NB4 (cell line): Measurements from ENCODE around the gene CFAP210.

Source experiments
- TF ChIP-seq, protein P1 (sequence below): IDR thresholded peaks from one replicate; pipeline ENCODE4 v1.5.1; 2012; ENCODE audit warnings: low read depth, low read length
- TF ChIP-seq, protein P2 (sequence below): IDR thresholded peaks from 2 replicates; pipeline ENCODE4 v1.6.1; 2011; ENCODE audit warnings: low read depth, low read length

DNA sequence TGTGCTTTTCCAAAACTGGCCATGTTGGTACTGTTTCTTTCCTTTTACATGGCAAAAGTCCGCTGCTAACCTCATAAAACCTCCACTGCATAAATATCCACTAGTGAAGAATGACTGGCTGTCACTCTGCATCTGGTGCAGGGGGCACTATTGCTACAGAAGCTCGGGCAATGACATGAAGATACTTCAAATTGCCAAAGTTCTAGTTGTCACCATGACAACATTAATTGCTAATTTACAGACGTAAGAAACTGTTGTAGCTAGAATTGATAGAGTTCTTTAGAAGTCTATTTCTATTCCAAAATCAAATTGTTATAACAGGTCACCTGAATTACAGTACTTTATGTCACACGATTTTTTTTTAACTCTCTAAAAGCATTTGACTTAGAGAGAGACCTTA, 845 bp downstream of the CFAP210 start:
- TF ChIP-seq, protein P1, sequence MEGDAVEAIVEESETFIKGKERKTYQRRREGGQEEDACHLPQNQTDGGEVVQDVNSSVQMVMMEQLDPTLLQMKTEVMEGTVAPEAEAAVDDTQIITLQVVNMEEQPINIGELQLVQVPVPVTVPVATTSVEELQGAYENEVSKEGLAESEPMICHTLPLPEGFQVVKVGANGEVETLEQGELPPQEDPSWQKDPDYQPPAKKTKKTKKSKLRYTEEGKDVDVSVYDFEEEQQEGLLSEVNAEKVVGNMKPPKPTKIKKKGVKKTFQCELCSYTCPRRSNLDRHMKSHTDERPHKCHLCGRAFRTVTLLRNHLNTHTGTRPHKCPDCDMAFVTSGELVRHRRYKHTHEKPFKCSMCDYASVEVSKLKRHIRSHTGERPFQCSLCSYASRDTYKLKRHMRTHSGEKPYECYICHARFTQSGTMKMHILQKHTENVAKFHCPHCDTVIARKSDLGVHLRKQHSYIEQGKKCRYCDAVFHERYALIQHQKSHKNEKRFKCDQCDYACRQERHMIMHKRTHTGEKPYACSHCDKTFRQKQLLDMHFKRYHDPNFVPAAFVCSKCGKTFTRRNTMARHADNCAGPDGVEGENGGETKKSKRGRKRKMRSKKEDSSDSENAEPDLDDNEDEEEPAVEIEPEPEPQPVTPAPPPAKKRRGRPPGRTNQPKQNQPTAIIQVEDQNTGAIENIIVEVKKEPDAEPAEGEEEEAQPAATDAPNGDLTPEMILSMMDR = peak; percentile 37
- TF ChIP-seq, protein P2, sequence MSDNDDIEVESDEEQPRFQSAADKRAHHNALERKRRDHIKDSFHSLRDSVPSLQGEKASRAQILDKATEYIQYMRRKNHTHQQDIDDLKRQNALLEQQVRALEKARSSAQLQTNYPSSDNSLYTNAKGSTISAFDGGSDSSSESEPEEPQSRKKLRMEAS = no peak
